IPS-NIHi7 (cell line): ENCODE results near the gene ETV5.

Experiments used
- DNase-seq: peaks from one replicate; pipeline ENCODE4 v3.0.0; 2012; ENCODE audit warnings: mixed read lengths; ENCODE audit errors: extremely low spot score

Gene ETV5

GRCh38 chr3:186123012-186123411 lies 14.1 kb upstream of the ETV5 start:
- DNase-seq, result no peak

DNA sequence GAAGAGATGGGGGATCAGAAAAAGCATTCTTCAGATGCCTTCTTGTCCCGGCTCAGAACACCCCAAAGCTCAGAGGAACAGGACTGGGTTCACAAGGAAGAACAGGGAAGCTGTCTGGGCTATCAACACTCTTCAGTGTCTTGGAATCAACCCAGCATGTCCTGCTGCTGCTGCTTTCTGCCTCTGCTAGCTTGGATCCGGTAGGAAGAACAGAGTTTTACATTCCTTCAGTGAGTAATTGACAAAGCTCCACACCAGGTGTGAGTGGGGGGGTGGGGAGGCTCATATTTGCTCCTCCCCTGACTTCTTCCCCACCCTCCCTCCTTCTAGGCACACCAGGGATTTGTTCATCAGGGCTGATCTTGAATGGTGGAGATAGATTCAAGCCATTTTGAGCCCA lies 13.1 kb upstream of the ETV5 start:
- peak; percentile 54 for DNase-seq

DNA sequence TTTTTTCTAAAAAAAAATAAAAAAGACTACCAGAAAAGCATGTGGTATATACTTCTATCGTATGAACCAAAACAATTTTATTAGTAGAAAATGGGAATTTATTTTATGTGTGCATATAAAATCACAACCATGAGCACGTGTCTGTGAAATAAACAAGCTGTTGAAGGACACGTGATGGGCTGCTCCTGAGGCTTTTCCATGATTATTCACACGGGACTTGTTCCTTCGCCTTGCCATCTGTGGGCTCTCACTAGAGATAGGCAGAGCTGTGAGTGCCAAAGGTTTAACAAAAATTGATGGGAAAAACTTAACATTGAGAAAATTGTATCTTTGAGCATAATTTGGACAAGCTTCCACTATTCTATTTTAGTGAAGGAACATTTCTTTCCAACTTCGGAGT lies 12.4 kb upstream of the ETV5 start:
- no peak for DNase-seq

GRCh38 chr3:186119499-186119898 lies 10.6 kb upstream of the ETV5 start:
- no peak for DNase-seq

- no peak for DNase-seq
Observed at GRCh38 chr3:186118692-186119091, 9.8 kb upstream of the ETV5 start.

DNA sequence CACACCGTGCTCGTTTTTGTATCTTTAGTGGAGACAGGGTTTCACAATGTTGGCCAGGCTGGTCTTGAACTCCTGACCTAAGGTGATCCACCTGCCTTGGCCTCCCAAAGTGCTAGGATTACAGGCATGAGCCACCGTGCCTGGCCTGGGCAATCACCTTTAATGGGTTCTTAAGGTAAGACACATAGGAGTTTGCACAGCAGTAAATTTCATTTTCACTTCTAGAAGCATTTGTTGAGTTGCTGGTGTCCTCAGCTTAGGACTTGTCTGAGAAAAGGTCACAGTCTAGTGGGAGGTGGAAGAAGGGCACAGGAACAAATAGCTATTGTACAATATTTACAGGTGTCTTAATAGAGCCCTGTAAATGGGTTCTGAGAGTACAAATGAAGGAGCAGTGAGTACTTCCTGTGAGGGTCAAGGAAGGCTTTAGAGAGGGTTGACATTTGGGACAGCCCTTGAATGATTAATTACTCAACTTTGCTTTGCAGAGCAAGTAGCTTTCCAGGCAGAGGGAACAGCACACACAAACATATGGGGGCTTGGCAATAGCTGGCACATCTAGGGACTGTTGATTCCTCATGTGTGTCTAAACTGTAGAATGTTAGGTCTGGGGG lies 8.7 kb upstream of the ETV5 start:
- DNase-seq, result no peak

- no peak for DNase-seq
Observed at GRCh38 chr3:186115239-186115996, 6.5 kb upstream of the ETV5 start.

DNA sequence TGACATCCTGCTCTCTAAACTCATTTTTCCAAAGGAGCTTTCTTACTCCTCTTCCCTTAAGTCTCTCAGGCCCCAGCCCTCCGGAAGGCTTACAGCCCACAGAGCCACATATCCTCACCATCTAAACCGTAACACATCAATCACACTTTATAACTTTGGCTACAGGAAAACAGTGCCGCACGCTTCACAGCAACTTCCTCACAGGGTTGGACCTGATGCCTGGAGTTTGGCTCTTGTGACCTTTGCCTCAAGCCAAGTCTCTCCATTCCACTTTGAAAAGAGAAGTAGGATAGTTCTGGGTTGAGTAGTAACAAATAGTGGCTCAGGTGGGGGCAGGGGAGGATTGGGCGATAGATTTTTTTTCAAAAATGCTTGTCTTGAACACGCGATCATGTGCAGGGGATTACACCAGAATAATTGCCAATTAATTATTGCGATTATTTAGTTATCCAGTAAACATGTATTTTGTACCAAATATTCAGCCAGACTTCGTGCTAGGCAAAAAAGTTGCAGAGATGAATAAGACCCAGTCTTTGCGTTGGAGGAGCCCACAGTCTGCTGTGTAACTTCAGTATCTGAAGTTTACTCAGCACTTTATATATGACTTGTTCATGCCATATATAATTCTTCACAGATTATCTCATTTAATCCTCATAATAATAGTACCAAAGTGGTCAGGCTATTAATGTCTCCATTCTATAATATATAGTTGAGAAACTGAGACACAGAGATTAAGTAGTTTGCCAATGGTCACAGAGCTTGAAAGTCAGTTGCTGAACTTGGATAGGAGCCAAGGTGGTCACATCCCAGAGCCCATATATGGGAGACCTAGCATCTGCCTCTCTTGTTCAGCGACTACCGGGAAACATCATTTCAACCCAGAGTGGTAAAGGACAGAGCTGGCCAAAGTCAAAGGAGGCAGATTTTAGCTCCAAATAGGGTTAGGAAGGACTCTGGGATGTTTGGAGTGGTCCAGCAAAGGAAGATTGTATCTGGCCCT lies 2.4 kb upstream of the ETV5 start:
- no peak for DNase-seq

GRCh38 chr3:186109897-186110803 lies 1.3 kb upstream of the ETV5 start:
- DNase-seq, result peak; percentile 43

GRCh38 chr3:186108106-186108940 lies 566 bp downstream of the ETV5 start:
- peak; percentile 66 for DNase-seq

DNA sequence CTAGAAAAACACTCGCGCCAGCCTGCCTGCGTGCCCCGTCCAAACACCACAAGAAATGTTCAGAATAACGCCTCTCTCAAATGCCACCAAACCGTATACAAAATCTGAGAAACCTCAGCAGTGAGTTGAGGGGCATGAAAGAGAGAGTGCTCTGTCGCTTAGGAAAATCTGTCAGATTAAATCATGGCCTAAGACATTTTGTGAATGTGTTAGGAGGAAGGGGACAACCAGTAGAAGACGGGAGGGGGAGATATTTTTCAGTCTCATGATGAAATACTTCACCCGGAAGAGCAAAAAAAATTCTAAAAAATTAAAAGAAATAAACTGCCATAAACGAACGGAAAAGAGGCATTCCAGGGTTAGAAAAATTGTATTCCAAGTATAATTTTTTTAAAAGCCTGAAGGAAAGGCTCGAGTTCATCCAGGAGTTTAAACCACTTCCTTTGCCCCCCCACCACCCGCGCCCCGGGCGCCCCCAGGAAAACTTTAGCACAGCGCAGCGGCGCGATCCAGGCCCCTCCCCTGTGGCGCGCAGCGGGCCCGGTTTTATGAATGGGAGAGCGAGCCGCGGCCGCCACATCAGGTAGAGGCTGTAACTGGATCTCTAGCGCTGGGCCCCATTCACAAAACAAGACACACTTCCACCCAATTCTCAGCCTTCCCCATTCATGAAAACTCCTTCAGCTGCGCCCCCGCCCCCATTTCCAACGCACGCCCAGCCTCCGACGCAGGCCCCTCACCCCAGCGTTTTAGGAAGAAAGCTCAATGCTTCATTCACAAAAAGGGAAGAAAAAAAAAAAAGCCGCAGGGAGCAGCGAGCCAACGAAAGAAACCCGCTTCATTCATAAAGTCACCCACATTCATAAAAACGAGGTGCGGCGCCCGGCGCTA lies 1.4 kb downstream of the ETV5 start:
- peak; percentile 65 for DNase-seq

- DNase-seq, result no peak
Observed at GRCh38 chr3:186105543-186105942, 3.3 kb downstream of the ETV5 start.

DNA sequence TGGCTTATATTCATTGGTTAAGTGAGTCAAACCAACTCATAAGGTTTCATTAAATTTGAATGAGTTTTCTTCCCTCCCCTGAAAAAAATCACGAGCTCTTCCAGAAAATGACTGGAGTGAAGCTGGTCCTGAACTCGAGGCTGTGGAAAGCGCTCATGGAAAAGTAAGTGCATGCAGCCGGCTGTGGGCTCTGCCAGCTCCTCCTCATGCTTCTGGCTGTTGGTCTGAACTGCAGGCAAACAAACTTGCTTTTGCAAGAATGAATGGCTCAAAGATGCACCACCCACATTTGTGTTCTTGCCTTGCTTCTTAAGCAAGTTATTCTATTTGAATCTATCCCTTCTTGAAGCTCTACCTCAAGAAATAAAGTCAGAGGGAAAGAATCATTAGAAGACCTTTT lies 6.2 kb downstream of the ETV5 start:
- no peak for DNase-seq

- DNase-seq, result no peak
Observed at GRCh38 chr3:186100398-186100797, 8.5 kb downstream of the ETV5 start.

GRCh38 chr3:186099178-186099577 lies 9.7 kb downstream of the ETV5 start:
- DNase-seq, result no peak

- DNase-seq, result no peak
Observed at GRCh38 chr3:186098740-186099139, 10.1 kb downstream of the ETV5 start.

DNA sequence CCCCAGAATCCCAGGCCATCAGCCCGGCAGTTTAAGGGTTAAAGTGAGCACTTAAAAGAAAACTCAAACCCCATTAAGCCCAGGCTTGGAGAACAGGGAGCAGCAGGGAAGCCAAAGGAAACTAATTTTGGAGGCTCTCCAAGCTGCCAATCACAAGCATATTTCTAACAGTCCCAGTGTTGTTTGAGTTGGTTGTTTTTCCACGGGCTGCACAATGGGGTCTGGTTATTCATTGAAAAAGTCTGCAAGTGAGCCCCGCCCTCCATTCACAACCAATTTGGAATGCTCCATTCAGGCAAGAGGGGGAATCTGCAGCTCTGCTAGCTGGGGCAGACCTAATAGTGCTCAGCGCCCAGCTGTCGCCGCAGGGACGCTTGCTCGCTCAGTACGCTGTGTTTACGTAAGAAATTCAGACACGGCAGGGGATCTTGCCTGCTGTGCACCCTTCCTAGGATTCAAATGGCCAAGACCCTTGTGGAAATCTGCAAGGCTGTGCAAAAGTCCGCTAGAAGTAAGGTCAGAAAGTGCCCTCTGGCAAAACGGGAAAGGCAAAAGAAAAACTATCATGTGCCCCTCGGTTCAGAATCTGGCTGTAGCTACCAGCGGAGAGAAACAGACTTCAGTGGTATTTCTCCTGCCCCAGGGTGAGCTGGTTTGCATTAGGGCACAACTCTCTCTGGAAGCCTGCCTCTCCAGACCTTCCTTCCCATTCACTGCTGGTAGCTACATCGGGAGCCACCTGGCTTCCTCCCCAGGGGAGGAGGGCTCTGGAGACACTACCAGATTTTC lies 11.0 kb downstream of the ETV5 start:
- peak; percentile 79 for DNase-seq

DNA sequence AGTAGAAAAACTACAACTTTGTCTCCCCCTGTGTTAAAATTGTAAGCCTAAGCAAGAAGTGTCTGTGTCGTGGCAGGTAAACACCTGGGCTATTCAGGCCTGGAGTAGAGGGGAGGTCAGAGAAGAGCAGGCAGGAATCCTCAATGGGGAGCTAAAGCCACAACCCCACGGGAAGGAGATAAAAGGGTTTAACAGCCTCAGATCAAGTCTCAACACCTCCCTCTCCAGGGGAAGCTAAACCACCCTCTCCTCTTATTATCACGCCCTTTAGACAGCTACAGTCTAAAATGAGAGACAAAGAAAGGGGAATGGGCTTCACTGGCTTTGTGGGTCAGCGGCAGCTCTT lies 11.6 kb downstream of the ETV5 start:
- DNase-seq, result peak; percentile 28

DNA sequence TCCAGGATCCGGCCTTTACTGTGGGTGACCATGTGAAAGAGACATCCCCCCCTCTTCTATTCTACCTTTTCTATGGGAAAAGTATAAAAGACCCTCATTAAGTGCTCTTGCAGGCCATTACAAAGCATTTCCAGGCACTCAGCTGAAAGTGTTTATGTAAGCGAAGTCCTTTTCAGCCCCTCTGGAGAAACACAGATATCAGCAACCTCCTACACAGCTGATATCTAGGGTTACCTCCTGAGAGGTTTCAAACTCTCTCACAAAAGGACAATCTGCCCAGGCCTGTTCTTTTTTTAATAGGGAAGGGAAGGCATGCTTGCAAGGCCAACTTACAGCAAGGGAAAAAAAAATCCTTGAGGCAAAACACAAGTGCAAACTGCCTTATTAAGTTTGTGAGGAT lies 12.6 kb downstream of the ETV5 start:
- DNase-seq, result no peak
